ENCODE data around the gene SLC44A3. TPM values are rescaled to one million over a fixed set of nuclear protein-coding genes. Genes with fewer than 3 reads are reported as not detected.

The SLC44A3 gene, protein sequence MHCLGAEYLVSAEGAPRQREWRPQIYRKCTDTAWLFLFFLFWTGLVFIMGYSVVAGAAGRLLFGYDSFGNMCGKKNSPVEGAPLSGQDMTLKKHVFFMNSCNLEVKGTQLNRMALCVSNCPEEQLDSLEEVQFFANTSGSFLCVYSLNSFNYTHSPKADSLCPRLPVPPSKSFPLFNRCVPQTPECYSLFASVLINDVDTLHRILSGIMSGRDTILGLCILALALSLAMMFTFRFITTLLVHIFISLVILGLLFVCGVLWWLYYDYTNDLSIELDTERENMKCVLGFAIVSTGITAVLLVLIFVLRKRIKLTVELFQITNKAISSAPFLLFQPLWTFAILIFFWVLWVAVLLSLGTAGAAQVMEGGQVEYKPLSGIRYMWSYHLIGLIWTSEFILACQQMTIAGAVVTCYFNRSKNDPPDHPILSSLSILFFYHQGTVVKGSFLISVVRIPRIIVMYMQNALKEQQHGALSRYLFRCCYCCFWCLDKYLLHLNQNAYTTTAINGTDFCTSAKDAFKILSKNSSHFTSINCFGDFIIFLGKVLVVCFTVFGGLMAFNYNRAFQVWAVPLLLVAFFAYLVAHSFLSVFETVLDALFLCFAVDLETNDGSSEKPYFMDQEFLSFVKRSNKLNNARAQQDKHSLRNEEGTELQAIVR
- total RNA-seq = 0.36 and 2.4 TPM in 2 replicates

DNA sequence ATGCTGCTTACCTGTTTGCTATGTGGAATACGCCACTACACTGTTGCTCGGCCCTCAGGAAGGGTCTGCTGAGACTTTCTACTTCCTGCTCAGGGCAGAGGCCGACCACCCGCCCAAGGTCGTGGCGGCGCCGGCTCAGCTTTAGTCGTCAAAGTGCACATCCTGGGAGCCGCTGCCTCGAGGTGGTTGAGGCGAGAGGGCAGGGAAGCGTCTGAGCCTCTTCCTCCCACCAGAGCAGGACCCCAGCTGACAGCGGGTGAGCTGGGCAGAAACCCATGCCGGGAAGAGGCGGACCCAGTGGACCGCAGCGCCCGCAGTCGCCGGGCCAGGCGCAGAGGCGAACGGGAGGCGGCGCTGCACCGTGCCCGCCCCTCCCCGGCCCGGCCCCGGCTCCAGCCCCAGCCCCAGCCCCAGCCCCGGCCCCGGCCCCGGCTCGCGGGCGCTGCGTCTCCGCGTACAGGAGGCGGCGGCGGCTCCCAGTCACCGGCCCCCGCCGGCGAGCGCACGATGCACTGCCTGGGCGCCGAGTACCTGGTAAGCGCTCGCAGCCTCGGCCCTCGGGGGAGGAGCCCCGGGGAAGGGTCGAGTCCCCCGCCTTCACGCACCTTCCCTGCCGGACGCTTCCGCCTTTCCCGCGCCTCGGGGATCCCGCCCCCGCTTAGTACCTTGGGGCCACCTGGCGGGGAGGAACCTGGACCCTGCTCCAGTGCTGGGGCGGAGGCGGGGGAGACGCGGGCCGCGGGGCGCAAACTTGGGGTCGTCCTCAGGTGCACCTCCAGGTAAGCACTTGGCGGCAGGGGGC, at the start of gene SLC44A3:
Gene SLC44A3, plus strand, starts transcription at position 413 of the 802 bp plus-strand sequence. Its CDS starts 95 bp downstream, at position 508.

DNA sequence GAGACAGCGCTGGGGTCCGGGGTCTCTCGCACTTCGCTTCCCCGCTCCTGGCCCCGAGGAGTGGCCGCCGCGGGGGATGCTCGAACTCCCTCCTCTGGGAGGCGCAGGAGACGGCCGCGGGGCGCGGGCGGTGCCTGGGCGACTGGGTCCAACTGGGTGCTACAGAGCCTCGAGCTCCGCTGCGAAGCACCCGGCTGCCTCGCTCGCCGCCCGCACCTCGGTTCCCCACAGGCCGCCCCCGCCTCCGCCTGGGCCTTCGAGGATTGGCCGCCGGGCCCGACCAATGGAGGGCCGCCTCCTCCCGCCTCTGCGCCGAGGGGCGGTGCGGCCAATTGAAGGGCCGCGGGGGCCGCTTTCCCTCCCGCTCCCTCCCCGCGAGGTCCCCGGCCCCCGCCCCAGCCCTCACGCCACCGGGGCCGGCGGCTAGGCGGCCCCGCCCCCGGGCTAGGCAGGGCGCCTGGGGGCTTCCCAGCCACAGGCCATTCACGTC, 106.8 kb downstream of the SLC44A3 start, which contains the start of gene CNN3:
Gene CNN3, minus strand, starts transcription at position 196 of the 490 bp plus-strand sequence. CDS start 216 bp downstream, outside the sequence.

Other genes starting within 250 kb of the SLC44A3 start
- gene CNN3, start 106.8 kb downstream of the SLC44A3 start, total RNA-seq = 273 and 286 TPM in 2 replicates